Common myeloid progenitor, CD34-positive (primary cell): Measurements from ENCODE around the gene TNNC2.

ENCODE experiments used
- CTCF ChIA-PET: fragments of 350-600 bp; sonication (Branson Sonifier 250); formaldehyde crosslinking; loops from one replicate; lab custom pipeline; 2021; ENCODE audit warnings: antibody characterized with exemption; lab: Charles Lee
- POLR2A ChIA-PET: fragments of 350-600 bp; sonication (Branson Sonifier 250); formaldehyde crosslinking; loops from one replicate; lab custom pipeline; 2021; ENCODE audit warnings: antibody characterized with exemption; lab: Charles Lee
- DNase-seq, 3 donors: peaks; one replicate each; pipeline versions ENCODE4 v3.0.0 to v3.0.0-alpha.2; 2013
- H3K27ac ChIP-seq, 2 experiments: 1 replicate in 1 of 2; 2 replicates in 1 of 2; pipeline ENCODE4 v1.7.0; 2013; ENCODE audit warnings: inconsistent platforms in 2 of 2, low read length in 2 of 2, mild to moderate bottlenecking in 2 of 2, low read depth in 1 of 2, moderate library complexity in 1 of 2; ENCODE audit not compliant: severe bottlenecking in 2 of 2, insufficient read depth in 1 of 2, poor library complexity in 1 of 2
- H3K27me3 ChIP-seq, 5 experiments: replicated peaks in 2 of 5; 1 replicate in 3 of 5; 2 replicates in 2 of 5; pipeline versions ENCODE4 v1.6.1 to v1.7.0; 2013; ENCODE audit warnings: low read length in 4 of 5, mild to moderate bottlenecking in 2 of 5, moderate library complexity in 2 of 5, inconsistent platforms in 1 of 5; ENCODE audit not compliant: insufficient read depth in 5 of 5, control insufficient read depth in 4 of 5
- H3K36me3 ChIP-seq, 4 experiments: 1 replicate in 2 of 4; 2 replicates in 2 of 4; pipeline versions ENCODE4 v1.6.1 to v1.7.0; 2013; ENCODE audit warnings: low read length in 3 of 4, control low read depth in 1 of 4, mild to moderate bottlenecking in 1 of 4; ENCODE audit not compliant: control insufficient read depth in 4 of 4, insufficient read depth in 4 of 4
- H3K4me1 ChIP-seq, 4 experiments: 1 replicate in 3 of 4; 2 replicates in 1 of 4; pipeline versions ENCODE4 v1.6.1 to v1.7.1; 2013; ENCODE audit warnings: low read length in 3 of 4, mild to moderate bottlenecking in 3 of 4, control low read depth in 1 of 4, inconsistent platforms in 1 of 4, moderate library complexity in 1 of 4; ENCODE audit not compliant: control insufficient read depth in 4 of 4, insufficient read depth in 4 of 4; ENCODE audit errors: control extremely low read depth in 1 of 4
- H3K4me3 ChIP-seq, 7 experiments: 1 replicate in 4 of 7; 2 replicates in 3 of 7; pipeline versions ENCODE4 v1.5.1 to v1.7.0; 2013; ENCODE audit warnings: mild to moderate bottlenecking in 7 of 7, low read length in 6 of 7, moderate library complexity in 6 of 7, inconsistent platforms in 2 of 7, low read depth in 2 of 7, control low read depth in 1 of 7; ENCODE audit not compliant: insufficient read depth in 4 of 7, control insufficient read depth in 1 of 7; ENCODE audit errors: extremely low read depth in 1 of 7
- H3K9me3 ChIP-seq, 5 experiments: 1 replicate in 4 of 5; 2 replicates in 1 of 5; pipeline versions ENCODE4 v1.6.1 to v1.7.1; 2013; ENCODE audit warnings: low read length in 4 of 5, mild to moderate bottlenecking in 2 of 5, inconsistent platforms in 1 of 5, low read depth in 1 of 5, moderate library complexity in 1 of 5; ENCODE audit not compliant: control insufficient read depth in 4 of 5, insufficient read depth in 2 of 5; ENCODE audit errors: control extremely low read depth in 1 of 5
- WGBS: methylation state at CpG from one replicate; pipeline ENCODE4 v1.1.5; 2013; ENCODE audit not compliant: insufficient coverage; 5-methylcytosine and 5-hydroxymethylcytosine counted together

The TNNC2 gene

DNA sequence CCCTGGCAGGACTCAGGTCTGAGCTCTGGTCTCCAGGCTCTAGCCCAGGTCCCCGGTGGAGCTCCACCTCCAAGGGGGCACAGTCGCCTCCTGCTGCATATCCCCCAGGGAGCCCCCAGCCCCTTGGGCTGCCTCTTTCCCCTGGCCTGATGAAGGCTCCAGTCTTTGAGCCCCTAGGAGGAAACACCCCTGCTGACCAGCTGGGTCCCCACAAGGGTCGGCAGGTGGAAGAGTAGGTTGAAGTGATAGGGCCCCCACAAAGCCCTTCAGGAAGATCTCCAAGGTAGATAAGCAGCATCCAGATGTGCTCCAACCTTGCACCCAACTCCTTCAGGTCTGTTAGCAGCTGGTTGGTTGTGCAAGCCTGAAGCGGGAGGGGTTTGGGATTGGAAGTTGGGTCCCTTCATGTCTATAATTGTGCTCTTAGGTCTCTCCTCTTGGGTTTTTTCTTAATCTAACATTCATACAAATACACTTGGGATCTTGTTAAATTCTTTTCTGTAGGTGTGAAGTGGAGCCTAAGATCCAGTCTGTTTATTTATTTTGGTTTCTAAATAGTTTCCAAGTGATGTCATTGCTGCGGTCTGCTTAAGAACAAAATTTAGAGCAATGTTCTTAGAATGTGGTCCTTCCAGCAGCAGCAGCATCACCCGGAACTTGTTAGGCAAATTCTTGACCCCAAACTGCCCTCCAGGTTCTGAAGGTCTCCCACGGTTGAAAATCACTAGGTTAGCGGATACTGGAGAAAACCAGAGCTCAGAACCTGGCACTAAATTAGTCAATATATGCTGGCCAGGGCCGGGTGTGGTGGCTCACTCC lies 9.5 kb downstream of the TNNC2 start:
- H3K4me1 ChIP-seq, result peaks cover 0 to 26% (median 17%) of the 10 kb centered on the region in 4 experiments
- H3K9me3 ChIP-seq, result no peaks in the 10 kb centered on the region
- peaks cover 0 to 29% (median 6%) of the 10 kb centered on the region in 4 experiments for H3K36me3 ChIP-seq
- POLR2A ChIA-PET, result no interaction called here
- 90% methylated on average over 6 of the region's 9 CpGs for whole genome bisulfite sequencing
- CTCF ChIA-PET, result interaction anchor here (0.7 to 1.1 kb wide), 2 partner anchors 11 to 152 kb away, joined by 3 read pairs; no protein-coding TSS in a partner anchor
- H3K4me3 ChIP-seq, result no peak overlapping the region
- peaks cover 0 to 3% (median 0%) of the 10 kb centered on the region in 5 experiments for H3K27me3 ChIP-seq
- DNase-seq, result no peak
- H3K27ac ChIP-seq, result no peak overlapping the region

DNA sequence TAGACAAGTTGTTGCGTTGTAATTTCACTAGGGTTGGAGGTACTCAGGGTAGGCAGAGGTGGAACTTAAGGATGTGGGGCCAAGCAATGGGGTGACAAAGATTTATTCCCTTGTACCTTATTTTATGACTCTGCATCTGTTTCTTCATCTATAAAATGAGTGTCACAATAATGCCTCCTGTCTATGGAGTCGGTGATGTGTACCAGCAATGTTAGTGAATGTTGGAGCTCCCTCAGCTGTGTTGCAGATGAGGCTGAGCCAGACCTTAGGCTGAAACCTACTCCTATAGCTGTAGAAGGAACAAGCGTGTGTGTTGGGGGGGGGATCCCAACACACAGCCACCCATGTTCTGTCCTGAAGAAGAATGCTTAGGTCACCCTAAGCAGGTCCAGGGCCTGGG lies 10.2 kb downstream of the TNNC2 start:
- CTCF ChIA-PET, result interaction anchor here (1.1 kb wide), 1 partner anchor 152 kb away, joined by 3 read pairs; no protein-coding TSS in a partner anchor
- no peak for DNase-seq
- Histone ChIP-seq H3K27me3 (no peaks in the 10 kb centered on the region), H3K36me3 (peaks cover 0 to 29% (median 6%) of the 10 kb centered on the region in 4 experiments), H3K9me3 (no peaks in the 10 kb centered on the region), H3K27ac (no peak overlapping the region), H3K4me3 (no peak overlapping the region), H3K4me1 (peaks cover 0 to 26% (median 18%) of the 10 kb centered on the region in 4 experiments)
- no CpG with 5 or more reads among the region's 3 CpGs for WGBS
- POLR2A ChIA-PET, result no interaction called here

DNA sequence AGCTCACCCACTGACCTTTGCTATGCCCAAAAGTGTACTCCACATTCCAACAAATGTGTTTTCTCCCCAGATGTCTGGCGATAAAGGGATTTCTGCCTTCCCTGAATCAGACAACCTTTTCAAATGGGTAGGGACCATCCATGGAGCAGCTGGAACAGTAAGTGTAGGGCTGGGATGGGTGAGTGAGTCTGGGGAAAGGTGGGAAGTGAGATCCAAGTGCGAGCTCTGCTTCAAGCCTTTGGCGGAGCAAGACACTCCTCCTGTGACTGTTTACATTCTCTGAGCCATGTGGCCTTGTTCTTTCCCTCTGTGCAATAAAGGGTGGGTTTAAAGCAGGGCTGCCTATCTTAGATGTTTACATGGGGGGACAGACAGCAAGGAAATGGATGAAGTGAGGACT lies 12.8 kb downstream of the TNNC2 start:
- no peaks in the 10 kb centered on the region for H3K9me3 ChIP-seq
- no peak overlapping the region for H3K27ac ChIP-seq
- H3K4me1 ChIP-seq, result peaks cover 2 to 43% (median 36%) of the 10 kb centered on the region in 4 experiments
- no peak overlapping the region for H3K4me3 ChIP-seq
- CTCF ChIA-PET, result interaction anchor here (0.7 to 2.7 kb wide), 3 partner anchors 8 to 129 kb away, joined by 3 to 9 read pairs (median 8); no protein-coding TSS in a partner anchor
- POLR2A ChIA-PET, result no interaction called here
- DNase-seq, result no peak
- peaks cover 0 to 53% (median 17%) of the 10 kb centered on the region in 4 experiments for H3K36me3 ChIP-seq
- 100% methylated on average over 3 of the region's 3 CpGs for WGBS
- no peaks in the 10 kb centered on the region for H3K27me3 ChIP-seq

GRCh38 chr20:45813489-45813888 lies 13.6 kb downstream of the TNNC2 start:
- ChIA-PET CTCF (interaction anchor here (0.7 to 2.7 kb wide), 4 partner anchors 9 to 156 kb away, joined by 3 to 9 read pairs (median 6); no protein-coding TSS in a partner anchor), POLR2A (interaction anchor here (1.0 kb wide), 1 partner anchor 14 kb away, joined by 3 read pairs; no protein-coding TSS in a partner anchor)
- H3K36me3 ChIP-seq, result peaks cover 0 to 61% (median 23%) of the 10 kb centered on the region in 4 experiments
- 90% methylated on average over 5 of the region's 7 CpGs for WGBS
- peaks cover 2 to 51% (median 44%) of the 10 kb centered on the region in 4 experiments for H3K4me1 ChIP-seq
- no peaks in the 10 kb centered on the region for H3K9me3 ChIP-seq
- peak overlapping the region in 5 of 7 experiments; percentile 70 to 82 (median 78) for H3K4me3 ChIP-seq
- DNase-seq, result no peak
- no peaks in the 10 kb centered on the region for H3K27me3 ChIP-seq
- no peak overlapping the region for H3K27ac ChIP-seq

- Histone ChIP-seq H3K36me3 (peaks cover 0 to 65% (median 26%) of the 10 kb centered on the region in 4 experiments), H3K9me3 (no peaks in the 10 kb centered on the region), H3K4me3 (peak overlapping the region; percentile 39 to 82 (median 78)), H3K27me3 (no peaks in the 10 kb centered on the region), H3K4me1 (peaks cover 2 to 56% (median 46%) of the 10 kb centered on the region in 4 experiments), H3K27ac (peak overlapping the region in 1 of 2 experiments; percentile 25)
- ChIA-PET CTCF (interaction anchor here (1.3 to 2.7 kb wide), 3 partner anchors 9 to 157 kb away, joined by 5 to 9 read pairs (median 8); no protein-coding TSS in a partner anchor), POLR2A (interaction anchor here (1.0 kb wide), 1 partner anchor 13 kb away, joined by 3 read pairs; no protein-coding TSS in a partner anchor)
- no peak for DNase-seq
- WGBS, result 25% methylated on average over 10 of the region's 11 CpGs
These were observed 14.1 kb downstream of the TNNC2 start for GRCh38 chr20:45813006-45813340.

DNA sequence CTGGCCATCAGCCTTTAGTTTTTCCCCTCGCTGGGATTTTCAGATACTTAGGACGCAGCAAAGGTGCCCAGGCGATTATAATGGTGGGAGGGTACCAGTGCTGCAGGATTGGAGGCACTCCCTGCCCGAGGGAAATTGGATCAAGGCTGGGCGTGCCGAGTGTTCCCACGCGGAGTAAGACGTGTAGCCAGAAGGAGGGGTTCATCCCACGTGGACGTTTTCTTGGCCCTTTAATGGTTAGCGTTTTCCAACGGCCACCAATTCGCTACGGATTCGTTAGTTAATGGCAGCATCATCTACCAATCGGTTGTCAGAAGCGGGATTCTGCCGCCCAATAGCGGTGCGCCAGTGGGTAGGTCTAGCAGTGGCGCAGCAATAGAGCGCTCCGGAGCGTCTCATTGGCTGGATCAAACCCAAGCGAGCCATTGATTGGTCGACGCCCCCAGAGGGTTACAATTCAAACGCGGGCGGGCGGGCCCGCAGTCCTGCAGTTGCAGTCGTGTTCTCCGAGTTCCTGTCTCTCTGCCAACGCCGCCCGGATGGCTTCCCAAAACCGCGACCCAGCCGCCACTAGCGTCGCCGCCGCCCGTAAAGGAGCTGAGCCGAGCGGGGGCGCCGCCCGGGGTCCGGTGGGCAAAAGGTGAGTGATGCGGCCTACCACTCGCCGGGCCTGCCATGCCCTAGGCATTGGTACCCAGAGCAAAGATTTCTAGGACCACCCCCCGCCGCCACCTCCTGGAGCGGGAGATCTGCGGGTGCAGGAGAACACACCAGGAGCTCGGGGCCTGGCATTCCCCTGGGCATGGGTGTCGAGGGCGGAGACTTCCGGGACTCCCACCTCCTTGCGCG lies 14.7 kb downstream of the TNNC2 start, which contains the start of gene UBE2C:
UBE2C (plus strand) TSS at position 488 of the 849 bp plus-strand sequence; CDS start at position 540, 52 bp downstream.
- Histone ChIP-seq H3K4me1 (peaks cover 2 to 56% (median 46%) of the 10 kb centered on the region in 4 experiments), H3K4me3 (peak within 1 kb of the TSS; percentile 39 to 82 (median 78)), H3K27ac (peak within 1 kb of the TSS in 1 of 2 experiments; percentile 49), H3K36me3 (peaks cover 0 to 65% (median 28%) of the 10 kb centered on the region in 4 experiments), H3K9me3 (no peaks in the 10 kb centered on the region), H3K27me3 (no peaks in the 10 kb centered on the region)
- 3% methylated on average over 65 of the region's 65 CpGs for WGBS
- CTCF ChIA-PET, result interaction anchor here (1.3 to 2.7 kb wide), 3 partner anchors 10 to 158 kb away, joined by 5 to 9 read pairs (median 8); no protein-coding TSS in a partner anchor
- POLR2A ChIA-PET, result no interaction called here
- DNase-seq, result peak; percentile 98 to 99 (median 99)
